ENCODE data around the gene SURF2. TPM values are rescaled to one million over a fixed set of nuclear protein-coding genes. Genes with fewer than 3 reads are reported as not detected.
A peak's percentile ranks its signal among the peaks of the same experiment; 100 is the strongest.

Gene SURF2
- polyA plus RNA-seq, 1 experiment, result 10.0 TPM

- POLR2A ChIA-PET, result no interaction called here
- CTCF ChIA-PET, result interaction anchor here (1.5 to 4.7 kb wide), 2 partner anchors 12 to 34 kb away, joined by 3 to 13 read pairs; partner anchors contain the start of gene STKLD1
- H3K4me3 ChIP-seq (ENCODE audit: low read depth, low read length), result no peak overlapping the region
- peaks cover 52% of the 10 kb centered on the region for H3K36me3 ChIP-seq (ENCODE audit: control insufficient read depth, insufficient read depth, low read length)
- no peaks in the 10 kb centered on the region for H3K27me3 ChIP-seq (ENCODE audit: control insufficient read depth, insufficient read depth, low read length)
- DNase-seq (ENCODE audit: low read depth), result no peak
- peak; percentile 34 for TF ChIP-seq CTCF (IDR thresholded peaks at IDR 0.05; ENCODE audit: insufficient read depth, low read depth, low read length)
Measured at GRCh38 chr9:133342570-133342969, 13.8 kb upstream of the SURF2 start.

GRCh38 chr9:133344071-133344470, 12.3 kb upstream of the SURF2 start:
- DNase-seq (ENCODE audit: low read depth), result no peak
- H3K36me3 ChIP-seq (ENCODE audit: control insufficient read depth, insufficient read depth, low read length), result peaks cover 52% of the 10 kb centered on the region
- TF ChIP-seq CTCF (IDR thresholded peaks at IDR 0.05; ENCODE audit: insufficient read depth, low read depth, low read length), result no peak
- no peaks in the 10 kb centered on the region for H3K27me3 ChIP-seq (ENCODE audit: control insufficient read depth, insufficient read depth, low read length)
- ChIA-PET POLR2A (no interaction called here), CTCF (interaction anchor here (4.7 kb wide), 1 partner anchor 14 kb away, joined by 13 read pairs; no protein-coding TSS in a partner anchor)
- no peak overlapping the region for H3K4me3 ChIP-seq (ENCODE audit: low read depth, low read length)

- no peaks in the 10 kb centered on the region for H3K27me3 ChIP-seq (ENCODE audit: control insufficient read depth, insufficient read depth, low read length)
- POLR2A ChIA-PET, result no interaction called here
- CTCF ChIA-PET, result interaction anchor here (4.7 kb wide), 1 partner anchor 15 kb away, joined by 13 read pairs; no protein-coding TSS in a partner anchor
- H3K4me3 ChIP-seq (ENCODE audit: low read depth, low read length), result no peak overlapping the region
- peaks cover 57% of the 10 kb centered on the region for H3K36me3 ChIP-seq (ENCODE audit: control insufficient read depth, insufficient read depth, low read length)
- no peak for DNase-seq (ENCODE audit: low read depth)
- no peak for TF ChIP-seq CTCF (IDR thresholded peaks at IDR 0.05; ENCODE audit: insufficient read depth, low read depth, low read length)
Measured at GRCh38 chr9:133344979-133345378, 11.4 kb upstream of the SURF2 start.

GRCh38 chr9:133345596-133345995, 10.8 kb upstream of the SURF2 start:
- TF ChIP-seq CTCF (IDR thresholded peaks at IDR 0.05; ENCODE audit: insufficient read depth, low read depth, low read length), result no peak
- Histone ChIP-seq H3K4me3 (ENCODE audit: low read depth, low read length) (no peak overlapping the region), H3K36me3 (ENCODE audit: control insufficient read depth, insufficient read depth, low read length) (peaks cover 56% of the 10 kb centered on the region), H3K27me3 (ENCODE audit: control insufficient read depth, insufficient read depth, low read length) (no peaks in the 10 kb centered on the region)
- CTCF ChIA-PET, result no interaction called here
- POLR2A ChIA-PET, result no interaction called here
- DNase-seq (ENCODE audit: low read depth), result no peak

DNA sequence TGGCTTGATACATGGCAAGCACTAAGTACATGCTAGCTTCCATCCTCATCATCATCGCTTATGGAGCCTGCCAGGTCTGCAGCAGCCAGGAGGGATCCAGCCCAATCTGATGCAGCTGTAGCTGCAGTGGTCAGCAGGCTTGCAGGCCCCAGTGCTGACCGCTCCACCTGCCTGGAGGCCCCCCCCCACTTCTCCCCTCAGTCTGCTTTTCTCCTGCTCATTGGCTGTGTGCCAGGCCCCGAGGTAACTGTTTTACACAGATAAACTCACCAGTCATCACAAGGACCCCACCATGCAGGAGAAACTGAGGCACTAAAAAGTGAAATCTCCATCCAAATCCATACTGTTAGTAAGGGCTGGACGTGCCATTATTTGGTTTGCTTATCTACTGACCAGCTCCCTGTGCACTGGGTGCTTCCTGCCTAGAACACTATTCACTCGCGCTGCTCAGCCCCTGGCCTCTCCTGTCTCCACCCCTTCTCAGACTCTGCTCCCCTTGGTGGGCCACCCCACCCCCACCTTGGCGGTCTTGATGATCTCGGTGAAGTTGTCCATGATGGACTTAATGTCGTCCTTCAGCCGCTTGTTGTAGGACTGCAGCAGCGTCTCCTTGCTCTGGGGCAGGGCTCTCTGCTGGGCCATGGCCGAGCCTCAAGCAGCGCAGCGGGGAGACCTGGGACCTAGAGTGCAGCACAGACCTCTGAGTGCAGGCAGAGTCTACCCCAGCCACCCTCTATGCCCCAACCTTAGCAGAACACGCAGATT, 10.1 kb upstream of the SURF2 start:
- TF ChIP-seq CTCF (IDR thresholded peaks at IDR 0.05; ENCODE audit: insufficient read depth, low read depth, low read length), result no peak
- H3K4me3 ChIP-seq (ENCODE audit: low read depth, low read length), result peak overlapping the region; percentile 99
- ChIA-PET CTCF (no interaction called here), POLR2A (no interaction called here)
- H3K27me3 ChIP-seq (ENCODE audit: control insufficient read depth, insufficient read depth, low read length), result no peaks in the 10 kb centered on the region
- DNase-seq (ENCODE audit: low read depth), result no peak
- peaks cover 53% of the 10 kb centered on the region for H3K36me3 ChIP-seq (ENCODE audit: control insufficient read depth, insufficient read depth, low read length)
